Subcutaneous adipose tissue (tissue), 4 donors: ENCODE data around the gene CDK11B. TPM values are rescaled to one million over a fixed set of nuclear protein-coding genes. Genes with fewer than 3 reads are reported as not detected.

Experiments used
- total RNA-seq, 4 donors: library from RNA; depleted of rRNA; stranded (reverse); fragments of >200 nt; gene quantifications; one replicate each; pipeline ENCODE4 v1.1.0, GENCODE V29; 2016
- TF ChIP-seq, protein P1 (sequence below): fragments of 450-650 bp; IDR thresholded peaks from one replicate; pipeline ENCODE4 v1.5.1; 2016; ENCODE audit warnings: low read depth, mild to moderate bottlenecking, control low read depth, antibody characterized with exemption, moderate library complexity

CDK11B gene
- total RNA-seq, 4 donors from 2014 or later: 14.4 to 30.0 (median 20.4) TPM

DNA sequence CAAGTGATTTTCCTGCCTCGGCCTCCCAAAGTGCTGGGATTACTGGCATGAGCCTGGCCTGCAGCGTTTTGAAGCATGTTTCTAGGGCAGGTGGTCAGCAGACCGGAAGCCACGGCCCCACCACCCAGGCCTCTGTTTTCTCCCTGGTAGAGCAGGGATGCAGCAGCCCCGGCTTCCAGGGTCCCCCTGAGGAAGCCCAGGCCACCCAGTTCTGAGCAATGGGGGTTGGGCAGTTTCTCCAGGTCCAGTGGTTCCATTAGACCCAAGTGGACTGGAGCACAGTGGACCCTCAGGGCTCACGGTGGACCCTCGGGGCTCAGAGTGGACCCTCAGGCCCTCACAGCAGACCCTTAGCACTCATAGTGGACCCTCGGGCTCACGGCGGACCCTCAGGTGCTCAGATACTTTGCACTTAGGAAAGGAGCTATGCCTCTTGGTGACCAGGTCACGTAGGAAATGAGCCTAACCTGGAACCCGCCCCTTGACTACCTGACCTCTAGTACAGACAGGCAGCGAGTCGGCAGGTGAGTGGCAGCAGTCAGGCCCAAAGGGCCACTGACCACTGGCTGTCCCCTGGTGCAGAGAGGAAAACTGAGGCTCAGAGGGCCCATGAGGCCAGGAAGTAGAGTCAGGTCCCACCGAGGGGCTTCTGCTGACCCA lies 54.3 kb downstream of the CDK11B start:
- TF ChIP-seq, protein P1, sequence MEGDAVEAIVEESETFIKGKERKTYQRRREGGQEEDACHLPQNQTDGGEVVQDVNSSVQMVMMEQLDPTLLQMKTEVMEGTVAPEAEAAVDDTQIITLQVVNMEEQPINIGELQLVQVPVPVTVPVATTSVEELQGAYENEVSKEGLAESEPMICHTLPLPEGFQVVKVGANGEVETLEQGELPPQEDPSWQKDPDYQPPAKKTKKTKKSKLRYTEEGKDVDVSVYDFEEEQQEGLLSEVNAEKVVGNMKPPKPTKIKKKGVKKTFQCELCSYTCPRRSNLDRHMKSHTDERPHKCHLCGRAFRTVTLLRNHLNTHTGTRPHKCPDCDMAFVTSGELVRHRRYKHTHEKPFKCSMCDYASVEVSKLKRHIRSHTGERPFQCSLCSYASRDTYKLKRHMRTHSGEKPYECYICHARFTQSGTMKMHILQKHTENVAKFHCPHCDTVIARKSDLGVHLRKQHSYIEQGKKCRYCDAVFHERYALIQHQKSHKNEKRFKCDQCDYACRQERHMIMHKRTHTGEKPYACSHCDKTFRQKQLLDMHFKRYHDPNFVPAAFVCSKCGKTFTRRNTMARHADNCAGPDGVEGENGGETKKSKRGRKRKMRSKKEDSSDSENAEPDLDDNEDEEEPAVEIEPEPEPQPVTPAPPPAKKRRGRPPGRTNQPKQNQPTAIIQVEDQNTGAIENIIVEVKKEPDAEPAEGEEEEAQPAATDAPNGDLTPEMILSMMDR: no peak

DNA sequence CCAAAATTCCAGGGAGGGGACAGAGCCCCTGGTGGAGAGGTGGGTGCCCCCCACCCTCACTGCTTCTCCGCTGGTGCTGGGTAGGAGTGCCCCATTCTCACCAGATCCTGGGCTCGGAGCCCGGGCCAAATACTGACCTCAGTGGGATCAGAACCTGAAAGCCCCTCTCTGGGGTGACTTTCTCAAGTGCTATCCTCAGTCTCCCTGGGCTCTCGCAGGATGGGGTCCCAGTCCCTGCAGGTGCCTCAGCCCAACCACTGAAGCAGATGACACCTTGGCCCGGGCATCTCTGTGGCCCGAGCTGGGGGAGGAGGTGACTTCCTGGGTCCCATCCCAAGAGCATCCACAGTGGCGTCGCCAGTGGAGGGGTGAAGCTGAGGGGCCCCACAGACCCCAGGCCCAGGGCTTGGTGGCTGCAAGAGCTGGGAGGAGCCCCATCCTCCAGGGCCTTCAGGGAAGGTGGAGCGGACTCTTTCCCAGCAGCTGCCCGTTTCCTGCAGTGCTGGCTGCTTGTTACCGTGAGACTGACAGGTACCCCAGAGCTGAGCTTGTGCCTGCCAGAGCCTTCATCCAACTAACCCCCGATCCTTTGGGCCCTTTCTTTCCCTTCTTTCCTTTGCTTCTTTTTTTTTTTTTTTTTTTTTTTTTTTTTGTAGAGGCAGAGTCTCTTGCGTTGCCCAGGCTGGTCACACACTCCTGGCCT lies 55.0 kb downstream of the CDK11B start:
- TF ChIP-seq, protein P1: no peak

DNA sequence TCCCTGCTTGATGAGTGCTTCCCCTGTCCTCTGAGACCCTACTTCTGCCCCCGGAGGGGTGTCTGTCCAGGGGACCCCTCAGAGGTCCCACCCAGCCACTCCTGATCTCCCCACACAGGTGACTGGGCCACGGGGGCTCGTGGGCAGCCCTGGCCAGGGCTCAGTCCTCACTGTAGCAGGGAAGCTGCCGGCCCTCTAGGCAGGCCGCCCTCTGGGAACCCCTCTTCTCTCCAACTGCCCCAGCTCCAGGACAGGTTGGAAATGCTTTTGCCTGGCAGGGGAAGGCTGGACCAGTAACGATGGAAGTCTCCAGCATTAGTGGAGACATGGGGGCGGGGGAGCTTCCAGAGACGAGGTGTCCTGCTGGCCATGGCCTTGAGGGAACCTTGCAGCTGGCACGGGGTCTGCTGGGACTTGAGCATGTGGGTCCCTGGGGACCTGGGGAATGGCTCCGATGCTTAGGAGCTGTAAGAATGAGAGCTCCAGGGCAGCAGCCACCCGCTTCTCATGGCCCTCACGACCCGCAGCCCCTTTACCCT lies 55.8 kb downstream of the CDK11B start:
- TF ChIP-seq, protein P1: no peak

DNA sequence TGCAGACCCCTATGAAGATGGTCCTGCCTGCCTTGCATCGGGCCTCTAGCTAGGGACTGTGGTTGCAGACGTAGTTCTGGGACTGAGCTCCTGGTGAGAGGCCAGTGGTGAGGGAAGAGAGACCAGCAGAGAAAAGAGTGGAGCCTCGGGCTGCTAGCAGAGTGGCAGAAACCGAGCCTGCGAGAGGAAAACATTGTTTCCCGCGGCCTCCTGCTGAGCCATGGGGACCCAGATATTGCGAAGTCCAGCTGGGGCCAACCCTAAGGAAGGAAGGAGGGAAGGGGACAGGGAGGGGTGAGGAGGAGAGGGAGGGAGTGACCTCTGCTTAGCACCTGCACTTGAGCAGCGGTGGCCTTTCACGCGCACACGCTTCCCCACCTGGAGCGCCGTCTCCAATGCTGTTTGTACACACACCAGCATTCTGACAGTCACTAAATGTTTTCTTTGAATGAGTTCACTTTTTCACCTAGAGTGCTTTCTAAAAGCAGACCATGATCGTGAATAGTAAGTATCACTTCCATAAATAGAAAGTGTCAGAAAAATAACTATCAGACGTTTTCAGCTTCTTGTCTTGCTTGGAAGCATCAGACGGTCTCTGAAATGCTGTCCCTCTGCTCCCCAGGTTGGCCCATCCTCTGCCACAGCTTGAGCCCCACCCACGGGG lies 56.4 kb downstream of the CDK11B start:
- TF ChIP-seq, protein P1: no peak

DNA sequence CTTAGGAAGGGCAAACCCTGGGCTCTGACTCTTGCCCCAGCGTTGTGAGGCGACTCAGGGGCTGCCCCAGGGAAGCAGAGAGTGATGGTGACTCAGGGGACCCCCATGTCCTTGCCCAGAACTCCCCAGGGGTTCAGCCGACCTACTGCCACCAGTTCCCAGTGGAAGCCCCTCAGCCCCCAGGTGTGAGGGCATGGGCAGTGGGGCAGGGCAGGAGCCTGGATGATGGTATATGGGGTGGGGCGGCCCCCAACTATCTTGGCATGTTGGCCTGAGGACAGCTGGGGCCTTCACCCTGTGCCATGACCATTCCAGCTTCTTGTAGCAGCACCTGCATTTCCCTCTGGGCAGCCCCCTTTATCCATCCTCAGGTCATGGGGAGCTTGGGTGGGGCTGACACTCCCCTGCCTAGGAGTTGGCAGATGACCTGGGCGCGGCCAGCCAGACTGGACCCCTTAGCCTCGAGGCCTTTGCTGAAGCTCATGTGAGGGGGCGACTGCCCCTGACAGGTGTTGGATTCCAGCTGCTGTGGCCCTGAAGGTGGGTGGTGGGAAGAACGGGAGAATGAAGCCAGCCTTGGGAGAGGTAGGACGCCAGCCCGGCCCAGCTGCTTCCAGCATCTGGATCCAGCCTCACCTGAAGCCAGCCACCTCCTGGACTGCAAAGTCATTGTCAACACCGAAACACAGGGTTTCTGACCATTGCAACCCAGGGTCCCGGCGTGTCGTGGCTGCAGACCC lies 57.1 kb downstream of the CDK11B start:
- TF ChIP-seq, protein P1: no peak

DNA sequence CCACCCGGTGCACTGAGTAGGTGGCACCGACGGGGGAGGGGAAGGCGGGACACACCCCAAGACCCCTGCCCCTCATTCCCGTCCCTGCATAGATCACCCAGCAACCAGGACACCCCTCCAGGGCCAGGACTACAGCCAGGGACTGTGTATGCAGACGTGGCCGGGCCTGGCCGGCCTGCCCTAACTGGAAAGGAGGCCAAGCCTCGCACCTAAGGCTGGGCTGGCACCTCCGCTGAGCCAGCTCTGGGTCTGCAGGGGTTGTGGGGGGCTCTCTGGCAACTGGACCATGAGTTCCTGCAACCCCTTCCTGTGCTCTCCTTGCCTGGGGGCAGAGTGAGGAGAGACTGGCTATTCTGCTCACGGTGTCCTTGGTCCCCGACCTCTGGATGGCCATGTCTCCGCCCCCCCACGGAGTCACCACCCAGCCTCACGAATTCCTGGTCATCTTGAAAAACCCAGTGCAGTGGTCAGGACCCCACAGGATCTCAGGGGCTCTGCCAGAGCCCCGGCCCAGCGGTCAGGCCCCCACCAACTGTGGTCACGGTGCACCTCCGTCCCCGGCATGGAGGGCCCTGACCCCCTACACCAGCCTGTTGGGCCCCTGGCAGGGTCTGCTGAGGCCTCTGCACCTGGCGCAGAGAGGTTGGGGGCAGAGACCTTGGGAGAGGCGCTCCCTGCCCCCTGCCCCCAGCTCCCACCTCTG lies 57.8 kb downstream of the CDK11B start:
- TF ChIP-seq, protein P1: no peak
